Lower leg skin (tissue), 4 donors: ENCODE data around the gene GHRL. TPM values are rescaled to one million over a fixed set of nuclear protein-coding genes. Genes with fewer than 3 reads are reported as not detected.
"Not testable (repeated sequence)": the region's sequence is repeated elsewhere in the genome, so short reads cannot be mapped to it uniquely, and the experiment has no call there.

Experiments used
- DNase-seq, 2 donors: peaks; one replicate each; pipeline ENCODE4 v3.0.0-alpha.2; 2019; ENCODE audit warnings: low spot score in 2 of 2
- H3K4me3 ChIP-seq: fragments of 200-600 bp; sonication (generic); 2 replicates; pipeline ENCODE4 v1.5.1; 2017; ENCODE audit warnings: mild to moderate bottlenecking, low read depth; ENCODE audit not compliant: poor library complexity, severe bottlenecking
- POLR2A ChIP-seq, 2 donors: fragments of 450-650 bp; IDR thresholded peaks; one replicate each; pipeline ENCODE4 v1.6.1; 2016 to 2017; ENCODE audit warnings: antibody characterized with exemption in 2 of 2, mild to moderate bottlenecking in 1 of 2, moderate library complexity in 1 of 2
- WGBS, 2 donors: methylation state at CpG; one replicate each; pipeline ENCODE4 v1.1.5; 2018; 5-methylcytosine and 5-hydroxymethylcytosine counted together
- intact Hi-C: fragments of 100-400 bp; cut with DNase I; formaldehyde crosslinking; loops from one replicate; pipeline ENCODE4 v1.15.0; 2023; ENCODE audit warnings: low total_unique reads
- total RNA-seq, 4 donors: library from RNA; depleted of rRNA; stranded (reverse); fragments of >200 nt; gene quantifications; one replicate each; pipeline ENCODE4 v1.1.0, GENCODE V29; 2016
- TF ChIP-seq, protein P1 (sequence below), 3 donors: fragments of 450-650 bp; IDR thresholded peaks; one replicate each; pipeline ENCODE4 v1.5.1; 2016; ENCODE audit warnings: antibody characterized with exemption in 3 of 3, mild to moderate bottlenecking in 3 of 3, moderate library complexity in 2 of 3

The GHRL gene
- total RNA-seq, 4 donors from 2014 or later: not detected

DNA sequence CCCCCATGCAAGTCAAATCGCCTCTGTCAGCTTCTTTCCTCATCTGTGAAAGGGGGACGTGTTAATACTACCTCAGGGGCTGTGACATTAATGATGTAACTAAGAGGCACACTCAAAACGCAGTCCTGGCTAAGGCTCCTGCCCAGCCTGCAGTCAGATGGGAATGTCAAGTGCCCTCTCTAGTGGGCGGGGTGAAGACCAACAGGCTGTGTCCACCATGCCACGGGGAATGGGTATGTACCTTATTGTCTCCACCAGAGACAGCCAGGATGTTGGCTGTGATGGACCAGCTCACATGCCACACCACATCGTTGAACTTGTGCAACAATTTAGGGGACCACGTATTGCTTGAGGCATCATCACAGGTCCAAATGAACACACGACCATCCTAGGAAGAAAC, 11.0 kb upstream of the GHRL start:
- WGBS, 2 donors: 75 to 77% methylated on average over 8 of the region's 8 CpGs
- intact Hi-C loops: no loop called here
- no peak for DNase-seq
- no peak overlapping the region for H3K4me3 ChIP-seq
- TF ChIP-seq, protein P1, sequence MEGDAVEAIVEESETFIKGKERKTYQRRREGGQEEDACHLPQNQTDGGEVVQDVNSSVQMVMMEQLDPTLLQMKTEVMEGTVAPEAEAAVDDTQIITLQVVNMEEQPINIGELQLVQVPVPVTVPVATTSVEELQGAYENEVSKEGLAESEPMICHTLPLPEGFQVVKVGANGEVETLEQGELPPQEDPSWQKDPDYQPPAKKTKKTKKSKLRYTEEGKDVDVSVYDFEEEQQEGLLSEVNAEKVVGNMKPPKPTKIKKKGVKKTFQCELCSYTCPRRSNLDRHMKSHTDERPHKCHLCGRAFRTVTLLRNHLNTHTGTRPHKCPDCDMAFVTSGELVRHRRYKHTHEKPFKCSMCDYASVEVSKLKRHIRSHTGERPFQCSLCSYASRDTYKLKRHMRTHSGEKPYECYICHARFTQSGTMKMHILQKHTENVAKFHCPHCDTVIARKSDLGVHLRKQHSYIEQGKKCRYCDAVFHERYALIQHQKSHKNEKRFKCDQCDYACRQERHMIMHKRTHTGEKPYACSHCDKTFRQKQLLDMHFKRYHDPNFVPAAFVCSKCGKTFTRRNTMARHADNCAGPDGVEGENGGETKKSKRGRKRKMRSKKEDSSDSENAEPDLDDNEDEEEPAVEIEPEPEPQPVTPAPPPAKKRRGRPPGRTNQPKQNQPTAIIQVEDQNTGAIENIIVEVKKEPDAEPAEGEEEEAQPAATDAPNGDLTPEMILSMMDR (IDR thresholded peaks at IDR 0.05): no peak
- TF ChIP-seq POLR2A (IDR thresholded peaks at IDR 0.05): no peak

DNA sequence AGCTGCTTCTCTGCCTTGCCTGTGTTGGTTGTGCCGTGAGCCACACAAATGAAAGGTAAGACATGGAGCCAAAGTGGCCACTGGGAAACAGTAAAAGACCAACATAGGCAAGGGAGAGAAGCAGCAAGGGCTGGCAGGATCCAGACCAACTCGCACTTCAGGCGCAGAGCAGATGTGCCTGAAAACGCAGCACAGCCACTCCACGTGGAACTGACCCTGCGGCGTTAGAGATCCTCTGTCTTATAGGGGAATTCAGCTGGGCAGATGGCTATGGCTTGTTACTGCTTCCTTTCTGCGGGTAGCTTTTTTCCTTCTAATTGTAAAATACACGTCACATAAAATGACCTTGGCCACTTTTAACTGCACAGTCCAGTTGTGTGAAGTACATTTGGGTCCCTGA, 10.4 kb upstream of the GHRL start:
- no peak overlapping the region for H3K4me3 ChIP-seq
- intact Hi-C loops: no loop called here
- WGBS, 2 donors: 87 to 95% methylated on average over 9 of the region's 9 CpGs
- no peak for DNase-seq
- TF ChIP-seq POLR2A (IDR thresholded peaks at IDR 0.05): no peak
- TF ChIP-seq, protein P1 (IDR thresholded peaks at IDR 0.05): no peak

DNA sequence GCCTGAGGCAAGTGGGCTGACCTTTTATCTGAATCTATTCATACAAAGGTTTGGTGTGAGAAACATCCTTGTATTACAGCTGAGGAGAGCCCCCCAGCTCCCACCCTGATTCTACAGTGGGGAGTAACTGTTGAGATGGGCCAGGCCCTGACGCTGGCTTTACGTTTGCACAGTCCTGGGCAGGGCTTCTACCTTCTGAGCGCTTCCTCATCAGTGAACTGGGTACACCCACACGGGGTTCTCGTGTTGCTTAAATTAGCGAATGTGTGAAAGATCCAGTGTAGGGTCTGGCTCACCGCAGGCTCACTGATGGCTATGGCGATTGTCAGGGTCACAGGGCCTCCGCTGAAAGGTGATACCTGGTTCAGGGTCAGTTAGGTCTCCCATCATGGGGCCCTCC, 7.3 kb upstream of the GHRL start:
- TF ChIP-seq POLR2A (IDR thresholded peaks at IDR 0.05): no peak
- TF ChIP-seq, protein P1 (IDR thresholded peaks at IDR 0.05): no peak
- WGBS, 2 donors: 87 to 91% methylated on average over 9 of the region's 9 CpGs
- no peak overlapping the region for H3K4me3 ChIP-seq
- intact Hi-C loops: no loop called here
- no peak for DNase-seq

DNA sequence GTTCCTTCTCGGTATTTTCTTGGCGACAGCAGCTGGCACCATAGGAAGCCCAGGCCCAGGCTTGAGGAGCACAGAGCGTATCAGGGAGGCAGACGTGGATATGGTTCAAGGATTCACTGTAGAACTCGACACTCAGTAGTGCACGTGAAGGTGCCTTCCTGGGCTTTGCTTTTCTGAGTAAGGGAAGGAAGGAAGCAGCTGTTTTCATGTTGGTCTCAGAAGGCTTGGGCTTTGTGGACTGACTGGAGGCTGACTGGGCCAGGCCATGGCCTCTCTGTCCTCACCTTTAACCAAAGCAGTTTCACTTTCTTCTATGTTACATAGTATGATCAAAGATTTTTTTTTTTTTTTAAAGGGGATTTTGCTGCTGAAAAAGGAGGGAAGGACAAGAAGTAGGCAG, 6.9 kb upstream of the GHRL start:
- no peak for DNase-seq
- TF ChIP-seq, protein P1 (IDR thresholded peaks at IDR 0.05): no peak
- TF ChIP-seq POLR2A (IDR thresholded peaks at IDR 0.05): no peak
- no peak overlapping the region for H3K4me3 ChIP-seq
- intact Hi-C loops: no loop called here
- WGBS, 2 donors: 57 to 64% methylated on average over 6 of the region's 6 CpGs

DNA sequence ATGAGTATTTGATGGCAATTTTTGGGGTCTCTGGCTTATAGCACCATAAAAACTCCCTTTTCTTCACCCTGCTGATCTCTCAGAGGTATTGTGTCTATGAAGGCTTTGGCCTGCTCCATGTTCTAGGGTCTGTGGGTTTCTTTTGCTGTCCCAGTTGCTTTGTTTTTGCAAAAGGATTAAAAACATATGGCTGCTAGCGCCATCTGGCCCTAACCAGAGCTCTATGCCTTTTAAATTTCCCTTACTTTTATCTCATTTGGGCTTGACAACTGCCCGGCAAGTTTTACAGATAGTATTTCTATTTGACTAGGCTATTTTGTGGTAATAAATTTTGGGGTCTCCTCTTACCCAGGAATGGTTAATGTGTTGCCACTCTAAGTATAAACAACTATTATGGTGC, 6.4 kb upstream of the GHRL start:
- TF ChIP-seq, protein P1 (IDR thresholded peaks at IDR 0.05): no peak
- no peak for TF ChIP-seq POLR2A (IDR thresholded peaks at IDR 0.05)
- H3K4me3 ChIP-seq: no peak overlapping the region
- DNase-seq: no peak
- 88% methylated on average over 2 of the region's 2 CpGs for WGBS, 2 donors
- intact Hi-C loops: no loop called here

DNA sequence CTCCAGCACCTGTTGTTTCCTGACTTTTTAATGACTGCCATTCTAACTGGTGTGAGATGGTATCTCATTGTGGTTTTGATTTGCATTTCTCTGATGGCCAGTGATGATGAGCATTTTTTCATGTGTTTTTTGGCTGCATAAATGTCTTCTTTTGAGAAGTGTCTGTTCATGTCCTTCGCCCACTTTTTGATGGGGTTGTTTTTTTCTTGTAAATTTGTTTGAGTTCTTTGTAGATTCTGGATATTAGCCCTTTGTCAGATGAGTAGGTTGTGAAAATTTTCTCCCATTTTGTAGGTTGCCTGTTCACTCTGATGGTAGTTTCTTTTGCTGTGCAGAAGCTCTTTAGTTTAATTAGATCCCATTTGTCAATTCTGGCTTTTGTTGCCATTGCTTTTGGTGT, 5.3 kb upstream of the GHRL start:
- DNase-seq, intact Hi-C loops: not testable (repeated sequence)
- 100% methylated on average over 1 of the region's 1 CpG; no CpG with 5 or more reads in 1 of the 2 donors for WGBS, 2 donors

More for the DNA sequence above, 5.3 kb upstream of the GHRL start:
- not testable (repeated sequence) for H3K4me3 ChIP-seq
